ENCODE results near the gene CMTR1. TPM values are rescaled to one million over a fixed set of nuclear protein-coding genes. Genes with fewer than 3 reads are reported as not detected.
A peak's percentile ranks its signal among the peaks of the same experiment; 100 is the strongest.

Gene CMTR1
- total RNA-seq, 2 experiments from 2014 or later: 97.7 to 99.7 TPM

- Mint-ChIP-seq H3K9me3 (no peaks in the 10 kb centered on the region), H3K27ac (peak overlapping the region; percentile 99)
- CTCF ChIA-PET: interaction anchor here (0.8 to 1.1 kb wide), 2 partner anchors 12 to 52 kb away, joined by 4 to 12 read pairs; no protein-coding TSS in a partner anchor
Observed at GRCh38 chr6:37514321-37514771, 81.3 kb downstream of the CMTR1 start.

GRCh38 chr6:37514837-37515236, 81.8 kb downstream of the CMTR1 start:
- peaks cover 2% of the 10 kb centered on the region for H3K36me3 Mint-ChIP-seq (ENCODE audit: low read depth)
- DNase-seq: no peak
- H3K27me3 Mint-ChIP-seq: no peaks in the 10 kb centered on the region
- ChIA-PET POLR2A (interaction anchor here (0.7 to 6.6 kb wide), 9 partner anchors 11 to 183 kb away, joined by 3 to 225 read pairs (median 3); partner anchors contain the start of genes CCDC167 and MDGA1), CTCF (interaction anchor here (0.8 to 3.9 kb wide), 4 partner anchors 13 to 51 kb away, joined by 4 to 33 read pairs (median 14); partner anchors contain the start of gene CCDC167)
- peak overlapping the region; percentile 99 for H3K27ac Mint-ChIP-seq
- peak overlapping the region; percentile 78 for H3K4me3 Mint-ChIP-seq
- no peaks in the 10 kb centered on the region for H3K9me3 Mint-ChIP-seq
- peaks cover 62% of the 10 kb centered on the region for H3K4me1 Mint-ChIP-seq

More at GRCh38 chr6:37514321-37514771, 81.3 kb downstream of the CMTR1 start:
- H3K36me3 Mint-ChIP-seq (ENCODE audit: low read depth): peaks cover 2% of the 10 kb centered on the region
- peak; percentile 52 for DNase-seq
- H3K4me3 Mint-ChIP-seq: peak overlapping the region; percentile 78
- POLR2A ChIA-PET: interaction anchor here (0.7 to 6.6 kb wide), 7 partner anchors 10 to 183 kb away, joined by 3 to 225 read pairs (median 3); partner anchors contain the start of genes CCDC167 and MDGA1
- H3K27me3 Mint-ChIP-seq: no peaks in the 10 kb centered on the region
- peaks cover 62% of the 10 kb centered on the region for H3K4me1 Mint-ChIP-seq

- peak overlapping the region; percentile 78 for H3K4me3 Mint-ChIP-seq
- no peaks in the 10 kb centered on the region for H3K9me3 Mint-ChIP-seq
- ChIA-PET POLR2A (interaction anchor here (0.5 to 6.6 kb wide), 14 partner anchors 12 to 467 kb away, joined by 3 to 225 read pairs (median 4); partner anchors contain the start of genes CCDC167, CMTR1, RNF8 and ZFAND3), CTCF (interaction anchor here (1.8 to 3.9 kb wide), 3 partner anchors 14 to 32 kb away, joined by 5 to 33 read pairs (median 15); partner anchors contain the start of gene CCDC167)
- H3K36me3 Mint-ChIP-seq (ENCODE audit: low read depth): peaks cover 2% of the 10 kb centered on the region
- H3K4me1 Mint-ChIP-seq: peaks cover 65% of the 10 kb centered on the region
- no peak for DNase-seq
- H3K27ac Mint-ChIP-seq: peak overlapping the region; percentile 99
- no peaks in the 10 kb centered on the region for H3K27me3 Mint-ChIP-seq
Observed at GRCh38 chr6:37515712-37516075, 82.7 kb downstream of the CMTR1 start.

GRCh38 chr6:37516076-37516919, 83.3 kb downstream of the CMTR1 start:
- no peaks in the 10 kb centered on the region for H3K27me3 Mint-ChIP-seq
- no peaks in the 10 kb centered on the region for H3K9me3 Mint-ChIP-seq
- H3K27ac Mint-ChIP-seq: peak overlapping the region; percentile 99
- peak; percentile 89 for DNase-seq
- H3K36me3 Mint-ChIP-seq (ENCODE audit: low read depth): peaks cover 2% of the 10 kb centered on the region
- POLR2A ChIA-PET: interaction anchor here (0.5 to 6.6 kb wide), 22 partner anchors 11 to 530 kb away, joined by 3 to 225 read pairs (median 4); partner anchors contain the start of genes CCDC167, CMTR1, MTCH1 and RNF8
- peak overlapping the region; percentile 78 for H3K4me3 Mint-ChIP-seq
- CTCF ChIA-PET: interaction anchor here (0.6 to 3.9 kb wide), 15 partner anchors 11 to 607 kb away, joined by 3 to 33 read pairs (median 4); partner anchors contain the start of gene CCDC167
- peaks cover 69% of the 10 kb centered on the region for H3K4me1 Mint-ChIP-seq

GRCh38 chr6:37516920-37517405, 83.9 kb downstream of the CMTR1 start:
- H3K36me3 Mint-ChIP-seq (ENCODE audit: low read depth): peaks cover 2% of the 10 kb centered on the region

GRCh38 chr6:37517411-37517812, 84.4 kb downstream of the CMTR1 start:
- Mint-ChIP-seq H3K27me3 (no peaks in the 10 kb centered on the region), H3K27ac (peak overlapping the region; percentile 99), H3K4me1 (peaks cover 76% of the 10 kb centered on the region), H3K36me3 (ENCODE audit: low read depth) (peaks cover 2% of the 10 kb centered on the region), H3K9me3 (no peaks in the 10 kb centered on the region), H3K4me3 (peak overlapping the region; percentile 78)
- CTCF ChIA-PET: interaction anchor here (0.5 to 3.9 kb wide), 10 partner anchors 10 to 498 kb away, joined by 3 to 33 read pairs (median 4); partner anchors contain the start of gene CCDC167
- peak; percentile 85 for DNase-seq
- POLR2A ChIA-PET: interaction anchor here (0.6 to 6.6 kb wide), 14 partner anchors 9 to 469 kb away, joined by 3 to 225 read pairs (median 4); partner anchors contain the start of genes CCDC167, CMTR1 and MDGA1

More at GRCh38 chr6:37516920-37517405, 83.9 kb downstream of the CMTR1 start:
- no peaks in the 10 kb centered on the region for H3K27me3 Mint-ChIP-seq
- POLR2A ChIA-PET: interaction anchor here (0.6 to 6.6 kb wide), 20 partner anchors 13 to 531 kb away, joined by 3 to 225 read pairs (median 4); partner anchors contain the start of genes CCDC167, CMTR1, MTCH1 and RNF8
- H3K9me3 Mint-ChIP-seq: no peaks in the 10 kb centered on the region
- peak overlapping the region; percentile 99 for H3K27ac Mint-ChIP-seq
- peak overlapping the region; percentile 78 for H3K4me3 Mint-ChIP-seq
- H3K4me1 Mint-ChIP-seq: peaks cover 74% of the 10 kb centered on the region
- DNase-seq: peak; percentile 37
- CTCF ChIA-PET: interaction anchor here (0.6 to 3.9 kb wide), 15 partner anchors 11 to 607 kb away, joined by 3 to 33 read pairs (median 4); partner anchors contain the start of gene CCDC167

GRCh38 chr6:37518116-37518515, 85.1 kb downstream of the CMTR1 start:
- peak overlapping the region; percentile 99 for H3K27ac Mint-ChIP-seq
- no peak for DNase-seq
- H3K27me3 Mint-ChIP-seq: no peaks in the 10 kb centered on the region
- POLR2A ChIA-PET: interaction anchor here (0.6 to 6.6 kb wide), 8 partner anchors 8 to 180 kb away, joined by 3 to 225 read pairs (median 13); partner anchors contain the start of genes CCDC167, CMTR1 and MDGA1
- peaks cover 76% of the 10 kb centered on the region for H3K4me1 Mint-ChIP-seq
- H3K36me3 Mint-ChIP-seq (ENCODE audit: low read depth): peaks cover 2% of the 10 kb centered on the region
- H3K4me3 Mint-ChIP-seq: peak overlapping the region; percentile 78
- no peaks in the 10 kb centered on the region for H3K9me3 Mint-ChIP-seq
- CTCF ChIA-PET: interaction anchor here (1.6 to 3.9 kb wide), 3 partner anchors 17 to 48 kb away, joined by 3 to 15 read pairs (median 10); no protein-coding TSS in a partner anchor

GRCh38 chr6:37519461-37519860, 86.4 kb downstream of the CMTR1 start:
- H3K27me3 Mint-ChIP-seq: no peaks in the 10 kb centered on the region
- no peaks in the 10 kb centered on the region for H3K9me3 Mint-ChIP-seq
- no peak for DNase-seq
- ChIA-PET CTCF (interaction anchor here (0.6 to 1.6 kb wide), 2 partner anchors 18 to 106 kb away, joined by 3 to 4 read pairs; no protein-coding TSS in a partner anchor), POLR2A (interaction anchor here (0.9 to 6.6 kb wide), 3 partner anchors 16 to 86 kb away, joined by 3 to 225 read pairs (median 4); partner anchors contain the start of genes CCDC167 and CMTR1)
- no peak overlapping the region for H3K27ac Mint-ChIP-seq
- H3K4me1 Mint-ChIP-seq: peaks cover 66% of the 10 kb centered on the region
- H3K4me3 Mint-ChIP-seq: no peak overlapping the region
- peaks cover 2% of the 10 kb centered on the region for H3K36me3 Mint-ChIP-seq (ENCODE audit: low read depth)

GRCh38 chr6:37520926-37521325, 87.9 kb downstream of the CMTR1 start:
- ChIA-PET CTCF (no interaction called here), POLR2A (no interaction called here)
- Mint-ChIP-seq H3K27me3 (no peaks in the 10 kb centered on the region), H3K27ac (no peak overlapping the region), H3K36me3 (ENCODE audit: low read depth) (peaks cover 2% of the 10 kb centered on the region), H3K4me3 (no peak overlapping the region), H3K4me1 (peaks cover 51% of the 10 kb centered on the region), H3K9me3 (no peaks in the 10 kb centered on the region)
- DNase-seq: no peak

GRCh38 chr6:37521674-37522073, 88.7 kb downstream of the CMTR1 start:
- ChIA-PET CTCF (no interaction called here), POLR2A (no interaction called here)
- no peak for DNase-seq
- no peak overlapping the region for H3K4me3 Mint-ChIP-seq
- peaks cover 2% of the 10 kb centered on the region for H3K36me3 Mint-ChIP-seq (ENCODE audit: low read depth)
- no peaks in the 10 kb centered on the region for H3K9me3 Mint-ChIP-seq
- peaks cover 46% of the 10 kb centered on the region for H3K4me1 Mint-ChIP-seq
- H3K27me3 Mint-ChIP-seq: no peaks in the 10 kb centered on the region
- no peak overlapping the region for H3K27ac Mint-ChIP-seq

GRCh38 chr6:37522836-37523235, 89.8 kb downstream of the CMTR1 start:
- H3K4me1 Mint-ChIP-seq: peaks cover 36% of the 10 kb centered on the region
- no peaks in the 10 kb centered on the region for H3K9me3 Mint-ChIP-seq
- H3K4me3 Mint-ChIP-seq: no peak overlapping the region
- POLR2A ChIA-PET: no interaction called here
- no peaks in the 10 kb centered on the region for H3K27me3 Mint-ChIP-seq
- H3K36me3 Mint-ChIP-seq (ENCODE audit: low read depth): peaks cover 2% of the 10 kb centered on the region
- no peak for DNase-seq
- CTCF ChIA-PET: no interaction called here
- H3K27ac Mint-ChIP-seq: no peak overlapping the region

- no peaks in the 10 kb centered on the region for H3K27me3 Mint-ChIP-seq
Observed at GRCh38 chr6:37523412-37523811, 90.4 kb downstream of the CMTR1 start.

More at GRCh38 chr6:37523412-37523811, 90.4 kb downstream of the CMTR1 start:
- Mint-ChIP-seq H3K4me3 (no peak overlapping the region), H3K36me3 (ENCODE audit: low read depth) (peaks cover 2% of the 10 kb centered on the region), H3K27ac (no peak overlapping the region), H3K9me3 (no peaks in the 10 kb centered on the region), H3K4me1 (peaks cover 31% of the 10 kb centered on the region)
- CTCF ChIA-PET: no interaction called here
- POLR2A ChIA-PET: no interaction called here
- DNase-seq: no peak

Data from activated CD4-positive, alpha-beta memory T cell treated with anti-CD3 and anti-CD28 coated beads, Interleukin-2, amount 10 ng/mL, durations not matched to agents 7 days and 5 days (primary cell).